GM12873 (cell line): ENCODE data around the gene RERE.

Experiments used
- CTCF ChIP-seq: IDR thresholded peaks from 2 replicates; pipeline ENCODE4 v1.5.1; 2012; ENCODE audit warnings: low read depth, mild to moderate bottlenecking, moderate library complexity, low read length, control low read depth; ENCODE audit not compliant: insufficient read depth; ENCODE audit errors: missing control alignments

Gene RERE

DNA sequence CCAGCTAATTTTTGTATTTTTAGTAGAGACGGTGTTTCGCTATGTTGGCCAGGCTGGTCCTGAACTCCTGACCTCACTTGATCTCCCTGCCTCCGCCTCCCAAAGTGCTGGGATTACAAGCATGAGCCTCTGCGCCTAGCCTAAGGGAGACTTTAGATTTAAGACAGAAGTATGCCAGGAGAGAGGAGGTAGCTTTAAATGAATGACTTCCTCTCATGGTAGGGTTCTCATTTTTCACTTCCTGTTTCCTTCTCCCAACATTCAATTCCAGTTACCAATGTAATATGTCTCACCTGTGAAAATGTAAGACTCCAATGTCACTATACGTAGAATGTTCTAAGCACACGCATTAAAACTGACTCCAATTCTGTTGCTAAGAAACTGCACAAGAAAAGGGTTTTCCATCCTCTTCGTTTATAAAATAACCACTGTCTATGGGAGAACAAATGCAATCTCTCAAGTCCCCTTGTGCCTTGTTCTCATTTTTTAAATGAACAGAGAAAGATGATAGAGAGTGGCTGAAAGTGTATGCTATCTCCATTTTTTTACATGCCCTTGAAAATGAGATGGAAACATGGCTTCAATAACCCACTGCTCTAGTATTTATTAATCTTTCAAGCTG is 359.6 kb downstream of the RERE start:
- TF ChIP-seq CTCF: no peak

- TF ChIP-seq CTCF: no peak
Observed at GRCh38 chr1:8456991-8457390, 360.4 kb downstream of the RERE start.

DNA sequence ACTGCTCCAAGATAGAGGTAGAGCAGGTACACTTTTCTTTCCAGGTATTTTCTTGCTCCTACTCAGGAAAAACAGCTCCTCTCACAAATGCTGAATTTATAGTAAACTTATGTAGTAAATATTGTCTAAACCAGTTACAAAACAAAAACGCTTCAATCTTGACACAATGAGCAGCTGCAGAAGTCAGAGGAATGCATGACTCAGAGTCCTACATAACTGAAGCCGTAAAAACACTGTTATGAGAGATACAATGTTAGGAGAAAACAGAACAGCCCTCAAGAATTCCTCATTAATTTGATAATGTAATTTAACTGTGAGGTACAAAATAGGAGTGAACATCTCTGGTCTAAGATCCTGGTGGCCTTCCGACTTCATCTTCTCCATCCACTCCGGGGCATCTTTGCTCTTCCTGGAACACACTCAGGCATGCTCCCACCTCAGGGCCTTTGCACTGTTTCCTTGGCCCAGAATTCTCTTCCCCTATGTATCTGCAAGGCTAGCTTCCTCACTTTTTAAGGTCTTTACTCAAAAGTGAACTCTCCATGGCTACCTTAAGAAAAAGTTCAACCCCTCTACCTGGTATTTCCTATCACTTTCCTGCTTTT is 361.0 kb downstream of the RERE start:
- no peak for TF ChIP-seq CTCF

DNA sequence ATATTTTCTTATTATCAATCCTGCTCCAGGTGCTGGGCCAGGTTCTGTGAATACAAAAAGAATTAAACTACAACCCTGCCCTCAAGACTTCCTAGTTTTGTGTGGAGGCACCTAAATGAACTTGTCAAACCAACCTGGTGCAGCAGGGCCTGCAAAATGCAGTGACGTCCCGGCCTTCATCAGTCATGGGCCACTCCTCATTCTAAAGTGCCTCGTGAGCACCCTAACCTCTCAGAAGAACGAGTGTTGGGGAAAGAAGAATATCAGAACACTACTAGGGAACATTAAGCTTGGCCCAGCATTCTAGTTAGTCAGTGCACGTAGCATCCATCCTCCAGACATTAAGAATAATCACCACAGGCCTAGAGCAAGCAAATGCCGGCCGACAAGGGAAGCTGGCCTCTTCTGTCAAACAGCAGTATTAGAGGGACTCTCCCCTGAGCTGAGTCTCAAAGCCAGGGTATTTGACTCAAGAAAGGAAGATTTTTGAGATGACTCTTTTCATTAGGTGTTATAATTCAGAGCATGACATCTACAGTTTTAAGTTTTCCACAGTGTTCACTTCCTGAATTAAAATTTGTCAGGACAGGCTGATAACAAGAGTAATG is 361.6 kb downstream of the RERE start:
- no peak for TF ChIP-seq CTCF

GRCh38 chr1:8450312-8450711 is 367.1 kb downstream of the RERE start:
- TF ChIP-seq CTCF: no peak

- TF ChIP-seq CTCF: no peak
Observed at GRCh38 chr1:8448911-8449661, 368.4 kb downstream of the RERE start.

GRCh38 chr1:8447616-8448150 is 369.8 kb downstream of the RERE start:
- TF ChIP-seq CTCF: no peak
